Measurements from ENCODE around the gene PDPK1.

- TF ChIP-seq, protein P1, sequence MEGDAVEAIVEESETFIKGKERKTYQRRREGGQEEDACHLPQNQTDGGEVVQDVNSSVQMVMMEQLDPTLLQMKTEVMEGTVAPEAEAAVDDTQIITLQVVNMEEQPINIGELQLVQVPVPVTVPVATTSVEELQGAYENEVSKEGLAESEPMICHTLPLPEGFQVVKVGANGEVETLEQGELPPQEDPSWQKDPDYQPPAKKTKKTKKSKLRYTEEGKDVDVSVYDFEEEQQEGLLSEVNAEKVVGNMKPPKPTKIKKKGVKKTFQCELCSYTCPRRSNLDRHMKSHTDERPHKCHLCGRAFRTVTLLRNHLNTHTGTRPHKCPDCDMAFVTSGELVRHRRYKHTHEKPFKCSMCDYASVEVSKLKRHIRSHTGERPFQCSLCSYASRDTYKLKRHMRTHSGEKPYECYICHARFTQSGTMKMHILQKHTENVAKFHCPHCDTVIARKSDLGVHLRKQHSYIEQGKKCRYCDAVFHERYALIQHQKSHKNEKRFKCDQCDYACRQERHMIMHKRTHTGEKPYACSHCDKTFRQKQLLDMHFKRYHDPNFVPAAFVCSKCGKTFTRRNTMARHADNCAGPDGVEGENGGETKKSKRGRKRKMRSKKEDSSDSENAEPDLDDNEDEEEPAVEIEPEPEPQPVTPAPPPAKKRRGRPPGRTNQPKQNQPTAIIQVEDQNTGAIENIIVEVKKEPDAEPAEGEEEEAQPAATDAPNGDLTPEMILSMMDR (IDR thresholded peaks at IDR 0.05): no peak
- no peak for TF ChIP-seq ZFX (IDR thresholded peaks at IDR 0.05; ENCODE audit: borderline replicate concordance)
These were observed 43.2 kb upstream of the PDPK1 start for GRCh38 chr16:2494616-2495015.
